HG02610 (cell line): Measurements from ENCODE around the gene FAT2.

Experiments
- ATAC-seq: cut with Tn5 transposase; IDR thresholded peaks from one replicate; pipeline ENCODE4 v1.9.1; 2021; ENCODE audit warnings: mild to moderate bottlenecking, moderate library complexity; ENCODE audit not compliant: unreplicated experiment

Gene FAT2

GRCh38 chr5:151557951-151558350, 33.2 kb downstream of the FAT2 start:
- no peak for ATAC-seq

GRCh38 chr5:151557466-151557865, 33.7 kb downstream of the FAT2 start:
- ATAC-seq: no peak

GRCh38 chr5:151556806-151557205, 34.3 kb downstream of the FAT2 start:
- ATAC-seq: no peak

- no peak for ATAC-seq
Observed at GRCh38 chr5:151555760-151556576, 35.2 kb downstream of the FAT2 start.

GRCh38 chr5:151553695-151554094, 37.4 kb downstream of the FAT2 start:
- no peak for ATAC-seq

- no peak for ATAC-seq
Observed at GRCh38 chr5:151553130-151553670, 37.9 kb downstream of the FAT2 start.

GRCh38 chr5:151551985-151552384, 39.1 kb downstream of the FAT2 start:
- no peak for ATAC-seq

GRCh38 chr5:151550146-151550545, 41.0 kb downstream of the FAT2 start:
- no peak for ATAC-seq

- ATAC-seq: no peak
Observed at GRCh38 chr5:151549713-151550112, 41.4 kb downstream of the FAT2 start.

GRCh38 chr5:151547364-151547763, 43.8 kb downstream of the FAT2 start:
- no peak for ATAC-seq

- no peak for ATAC-seq
Observed at GRCh38 chr5:151541571-151541970, 49.6 kb downstream of the FAT2 start.
